Measurements from ENCODE around the gene RHBDD3.

DNA sequence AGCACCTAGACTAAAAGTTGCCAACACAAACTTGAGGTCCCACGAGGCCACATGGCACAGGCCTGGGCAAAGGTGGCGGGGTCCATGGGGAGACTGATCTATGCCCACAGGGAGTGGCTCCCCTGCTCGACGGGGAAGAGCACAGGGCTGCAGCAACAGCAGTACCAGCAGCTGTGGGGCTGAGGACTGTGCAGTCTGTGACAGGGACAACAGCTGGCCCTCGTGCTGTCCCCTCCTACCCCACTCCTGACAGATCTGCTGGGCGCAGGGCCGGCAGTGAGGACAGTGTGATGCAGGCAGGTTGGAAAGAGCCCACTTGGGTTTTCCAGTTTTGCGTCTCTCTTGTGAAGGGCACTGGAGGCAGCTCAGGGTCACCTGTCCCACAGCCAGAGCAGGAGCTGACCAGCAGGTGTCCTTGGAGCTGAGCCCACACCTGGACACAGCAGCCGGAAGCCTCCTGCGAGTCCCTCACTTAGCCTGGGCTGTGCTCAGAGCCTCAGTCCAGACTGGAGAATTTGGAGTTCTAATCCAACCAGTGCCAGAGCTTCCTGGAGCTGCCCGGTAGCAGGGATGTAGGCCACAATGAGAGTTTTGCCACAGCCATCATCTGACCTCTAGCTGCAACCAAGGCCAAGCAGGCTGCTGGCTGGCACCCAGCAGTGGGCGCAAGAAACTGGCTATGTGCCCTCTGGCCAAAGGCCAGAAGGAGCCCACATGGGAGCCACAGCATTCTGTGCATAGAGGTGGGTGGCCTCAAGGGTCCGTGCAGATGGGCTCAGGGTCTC is 35.1 kb upstream of the RHBDD3 start:
- no peak for TF ChIP-seq TCF7L2 (IDR thresholded peaks at IDR 0.05; ENCODE audit: low read depth, low read length)
- no peak for TF ChIP-seq CTCF (IDR thresholded peaks at IDR 0.05)
- TF ChIP-seq POLR2AphosphoS5 (IDR thresholded peaks at IDR 0.05; ENCODE audit: low read depth, low read length): no peak
- TF ChIP-seq SIN3A (IDR thresholded peaks at IDR 0.05; ENCODE audit: borderline replicate concordance, insufficient read depth, low read depth, low read length): no peak

Data from Panc1 (cell line).